Lung (tissue), 12 donors: ENCODE measurements around the gene PRDM16. TPM values are rescaled to one million over a fixed set of nuclear protein-coding genes. Genes with fewer than 3 reads are reported as not detected.

Experiments used
- ATAC-seq: fragments of 200-7000 bp; cut with Tn5 transposase; one replicate; pipeline ENCODE4 v1.9.1; 2020; ENCODE audit warnings: moderate number of reproducible peaks; ENCODE audit not compliant: insufficient read depth, low FRiP score
- DNase-seq, 3 donors: peaks; one replicate each; pipeline ENCODE4 v3.0.0-alpha.2; 2013 to 2017
- H3K27ac ChIP-seq, 2 donors: one replicate each; pipeline ENCODE4 v1.5.1; 2013; ENCODE audit warnings: mild to moderate bottlenecking in 2 of 2, moderate library complexity in 2 of 2, control low read depth in 1 of 2, inconsistent platforms in 1 of 2, low read depth in 1 of 2, low read length in 1 of 2
- H3K27me3 ChIP-seq, 3 donors: one replicate each; pipeline ENCODE4 v1.5.1; 2013; ENCODE audit warnings: low read length in 2 of 3; ENCODE audit not compliant: control insufficient read depth in 3 of 3, insufficient read depth in 3 of 3
- H3K36me3 ChIP-seq, 4 donors: one replicate each; pipeline ENCODE4 v1.5.1; 2013; ENCODE audit warnings: low read length in 4 of 4, mild to moderate bottlenecking in 1 of 4, moderate library complexity in 1 of 4; ENCODE audit not compliant: control insufficient read depth in 4 of 4, insufficient read depth in 4 of 4
- H3K4me1 ChIP-seq, 5 donors: one replicate each; pipeline ENCODE4 v1.5.1; 2013; ENCODE audit warnings: low read length in 5 of 5, mild to moderate bottlenecking in 2 of 5, moderate library complexity in 1 of 5; ENCODE audit not compliant: control insufficient read depth in 5 of 5, insufficient read depth in 5 of 5
- H3K4me3 ChIP-seq: one replicate; pipeline ENCODE4 v1.5.1; 2013; ENCODE audit warnings: mild to moderate bottlenecking, control low read depth, moderate library complexity
- H3K9ac ChIP-seq, 2 donors: one replicate each; pipeline ENCODE4 v1.5.1; 2013; ENCODE audit warnings: low read length in 2 of 2, control low read depth in 1 of 2; ENCODE audit not compliant: insufficient read depth in 1 of 2
- H3K9me3 ChIP-seq, 4 donors: one replicate each; pipeline ENCODE4 v1.5.1; 2013; ENCODE audit warnings: low read length in 3 of 4, mild to moderate bottlenecking in 1 of 4, moderate library complexity in 1 of 4; ENCODE audit not compliant: control insufficient read depth in 4 of 4, insufficient read depth in 3 of 4
- CTCF ChIP-seq: IDR thresholded peaks from 2 replicates; pipeline ENCODE4 v1.5.1; 2012; ENCODE audit warnings: mild to moderate bottlenecking; ENCODE audit errors: control extremely low read depth, extremely low read depth
- WGBS, 2 donors: extraction: QIAGEN DNeasy Blood & Tissue Kit; methylation state at CpG; one replicate each; pipeline ENCODE4 v1.1.7; 2013; 5-methylcytosine and 5-hydroxymethylcytosine counted together
- polyA plus RNA-seq, 2 donors: library from polyadenylated mRNA; stranded (reverse); fragments of 200-250 nt; gene quantifications; one replicate each; pipeline ENCODE4 v1.2.1, GENCODE V29; 2013
- total RNA-seq, 2 donors: library from RNA; depleted of rRNA in 1 of 2; stranded (reverse); fragments of >200 nt in 1 of 2; gene quantifications; one replicate each; pipeline ENCODE4 v1.2.1, GENCODE V29; 2014 to 2021
- donor health status: control.
- donor health status: control.
- donor health status: Bipolar disorder and iron deficiency.
- donor health status: healthy.
- donor health status: DM: yes; HTN: yes; CAD: no.

PRDM16 gene
- total and polyA plus RNA-seq, 4 donors: 2.4 to 36.5 (median 13.1) TPM

- TF ChIP-seq CTCF: no peak
- DNase-seq (no peak), ATAC-seq (no peak)
- Histone ChIP-seq H3K9me3 (peaks cover 0 to 5% (median 0%) of the 10 kb centered on the region in 4 donors), H3K4me1 (peaks cover 0 to 30% (median 7%) of the 10 kb centered on the region in 5 donors), H3K9ac (no peak overlapping the region), H3K27me3 (peaks cover 0 to 5% (median 2%) of the 10 kb centered on the region in 3 donors), H3K27ac (no peak overlapping the region), H3K36me3 (no peaks in the 10 kb centered on the region), H3K4me3 (no peak overlapping the region)
- 90 to 91% methylated on average over 18 of the region's 18 CpGs for WGBS, 2 donors
Measured at GRCh38 chr1:3332043-3332442, 263.0 kb downstream of the PRDM16 start.

GRCh38 chr1:3332662-3333061 is 263.7 kb downstream of the PRDM16 start:
- TF ChIP-seq CTCF: no peak
- Histone ChIP-seq H3K27ac (no peak overlapping the region), H3K9me3 (peaks cover 0 to 5% (median 0%) of the 10 kb centered on the region in 4 donors), H3K4me3 (no peak overlapping the region), H3K27me3 (peaks cover 0 to 5% (median 2%) of the 10 kb centered on the region in 3 donors), H3K36me3 (no peaks in the 10 kb centered on the region), H3K9ac (no peak overlapping the region), H3K4me1 (peaks cover 0 to 34% (median 7%) of the 10 kb centered on the region in 5 donors)
- DNase-seq: no peak
- 94% methylated on average over 10 of the region's 10 CpGs for WGBS, 2 donors
- ATAC-seq: no peak

GRCh38 chr1:3333903-3334302 is 264.9 kb downstream of the PRDM16 start:
- Histone ChIP-seq H3K4me3 (no peak overlapping the region), H3K27ac (no peak overlapping the region), H3K4me1 (peaks cover 0 to 43% (median 7%) of the 10 kb centered on the region in 5 donors), H3K9me3 (peaks cover 0 to 5% (median 0%) of the 10 kb centered on the region in 4 donors), H3K36me3 (no peaks in the 10 kb centered on the region), H3K9ac (no peak overlapping the region), H3K27me3 (peaks cover 0 to 5% (median 2%) of the 10 kb centered on the region in 3 donors)
- TF ChIP-seq CTCF: no peak
- no peak for DNase-seq
- 55 to 73% methylated on average over 9 of the region's 9 CpGs for WGBS, 2 donors
- no peak for ATAC-seq

- DNase-seq (no peak), ATAC-seq (no peak)
- peaks cover 0 to 46% (median 8%) of the 10 kb centered on the region in 5 donors for H3K4me1 ChIP-seq
- TF ChIP-seq CTCF: no peak
- H3K27ac ChIP-seq: no peak overlapping the region
- H3K4me3 ChIP-seq: no peak overlapping the region
- peaks cover 0 to 5% (median 0%) of the 10 kb centered on the region in 4 donors for H3K9me3 ChIP-seq
- peaks cover 0 to 5% (median 2%) of the 10 kb centered on the region in 3 donors for H3K27me3 ChIP-seq
- H3K36me3 ChIP-seq: no peaks in the 10 kb centered on the region
- H3K9ac ChIP-seq: no peak overlapping the region
- 68 to 69% methylated on average over 7 of the region's 7 CpGs for WGBS, 2 donors
Measured at GRCh38 chr1:3334366-3334765, 265.4 kb downstream of the PRDM16 start.
